Suprapubic skin (tissue), 4 donors: ENCODE measurements around the gene ZSCAN10.

Source experiments
- EP300 ChIP-seq: sonication (generic); formaldehyde crosslinking; IDR thresholded peaks from one replicate; pipeline ENCODE4 v1.6.1; 2017; ENCODE audit warnings: antibody characterized with exemption
- POLR2AphosphoS5 ChIP-seq, 3 donors: sonication (generic); formaldehyde crosslinking; IDR thresholded peaks; one replicate each; pipeline ENCODE4 v1.6.1; 2017; ENCODE audit warnings: antibody characterized with exemption in 3 of 3
- TF ChIP-seq, protein P1 (sequence below), 2 donors: fragments of 200-600 bp in 1 of 2; fragments of 450-650 bp in 1 of 2; sonication (generic) in 1 of 2; IDR thresholded peaks; one replicate each; pipeline ENCODE4 v1.5.1; 2016 to 2019; ENCODE audit warnings: antibody characterized with exemption in 2 of 2, mild to moderate bottlenecking in 1 of 2, moderate library complexity in 1 of 2

DNA sequence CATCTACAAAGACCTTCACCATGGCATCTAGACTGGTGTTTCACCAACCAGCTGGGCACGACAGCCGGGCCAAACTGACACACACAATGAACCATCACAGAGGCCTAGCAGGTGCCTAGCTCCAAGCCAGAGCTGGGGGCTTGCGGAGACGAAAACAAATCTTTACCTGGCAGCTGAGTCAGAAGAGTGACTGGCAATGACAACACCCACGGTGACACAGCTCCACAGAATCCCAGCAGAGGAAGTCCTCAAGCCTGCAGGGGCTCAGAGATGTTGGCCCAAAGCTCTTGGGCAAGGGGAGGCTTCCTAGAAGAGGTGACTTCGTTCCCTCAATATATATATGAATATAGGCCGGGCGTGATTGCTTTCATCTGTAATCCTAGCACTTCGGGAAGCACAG is 47.6 kb downstream of the ZSCAN10 start:
- TF ChIP-seq, protein P1, sequence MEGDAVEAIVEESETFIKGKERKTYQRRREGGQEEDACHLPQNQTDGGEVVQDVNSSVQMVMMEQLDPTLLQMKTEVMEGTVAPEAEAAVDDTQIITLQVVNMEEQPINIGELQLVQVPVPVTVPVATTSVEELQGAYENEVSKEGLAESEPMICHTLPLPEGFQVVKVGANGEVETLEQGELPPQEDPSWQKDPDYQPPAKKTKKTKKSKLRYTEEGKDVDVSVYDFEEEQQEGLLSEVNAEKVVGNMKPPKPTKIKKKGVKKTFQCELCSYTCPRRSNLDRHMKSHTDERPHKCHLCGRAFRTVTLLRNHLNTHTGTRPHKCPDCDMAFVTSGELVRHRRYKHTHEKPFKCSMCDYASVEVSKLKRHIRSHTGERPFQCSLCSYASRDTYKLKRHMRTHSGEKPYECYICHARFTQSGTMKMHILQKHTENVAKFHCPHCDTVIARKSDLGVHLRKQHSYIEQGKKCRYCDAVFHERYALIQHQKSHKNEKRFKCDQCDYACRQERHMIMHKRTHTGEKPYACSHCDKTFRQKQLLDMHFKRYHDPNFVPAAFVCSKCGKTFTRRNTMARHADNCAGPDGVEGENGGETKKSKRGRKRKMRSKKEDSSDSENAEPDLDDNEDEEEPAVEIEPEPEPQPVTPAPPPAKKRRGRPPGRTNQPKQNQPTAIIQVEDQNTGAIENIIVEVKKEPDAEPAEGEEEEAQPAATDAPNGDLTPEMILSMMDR (IDR thresholded peaks at IDR 0.05), result no peak
- no peak for TF ChIP-seq POLR2AphosphoS5 (IDR thresholded peaks at IDR 0.05)
- no peak for TF ChIP-seq EP300
